B cell (primary cell): ENCODE measurements around the gene NOSTRIN. TPM values are rescaled to one million over a fixed set of nuclear protein-coding genes. Genes with fewer than 3 reads are reported as not detected.

ENCODE experiments used
- ATAC-seq: fragments of 200-7000 bp; cut with Tn5 transposase; one replicate; pipeline ENCODE4 v1.10.0; 2021; ENCODE audit warnings: low read depth, mild to moderate bottlenecking, moderate number of reproducible peaks, moderate library complexity
- CTCF ChIA-PET: fragments of 350-600 bp; sonication (Branson Sonifier 250); formaldehyde crosslinking; loops from one replicate; lab custom pipeline; 2021; ENCODE audit warnings: antibody characterized with exemption, inconsistent platforms; lab: Charles Lee
- POLR2A ChIA-PET: fragments of 350-600 bp; sonication (Branson Sonifier 250); formaldehyde crosslinking; loops from one replicate; lab custom pipeline; 2021; ENCODE audit warnings: antibody characterized with exemption; lab: Charles Lee
- DNase-seq: peaks from one replicate; pipeline ENCODE4 v3.0.0; 2013
- H2AFZ ChIP-seq: 2 replicates; pipeline ENCODE4 v1.6.1; 2012; ENCODE audit warnings: mild to moderate bottlenecking, low read depth, low read length; ENCODE audit not compliant: insufficient read depth, poor library complexity, severe bottlenecking
- H3K27ac ChIP-seq, 2 donors: 1 replicate in 1 of 2; 2 replicates in 1 of 2; pipeline ENCODE4 v1.5.1; 2012 to 2013; ENCODE audit warnings: low read length in 2 of 2, mild to moderate bottlenecking in 2 of 2, moderate library complexity in 1 of 2
- H3K27me3 ChIP-seq, 4 experiments: fragments of 200-600 bp in 1 of 4; sonication (generic) in 1 of 4; replicated peaks in 1 of 4; 1 replicate in 2 of 4; 2 replicates in 2 of 4; pipeline versions ENCODE4 v1.6.1 to v1.7.0; 2013 to 2016; ENCODE audit warnings: low read length in 3 of 4, mild to moderate bottlenecking in 2 of 4, mixed read lengths in 1 of 4, moderate library complexity in 1 of 4; ENCODE audit not compliant: insufficient read depth in 4 of 4, control insufficient read depth in 3 of 4; ENCODE audit errors: control extremely low read depth in 1 of 4
- H3K36me3 ChIP-seq, 2 experiments: replicated peaks in 1 of 2; 1 replicate in 1 of 2; 2 replicates in 1 of 2; pipeline versions ENCODE4 v1.6.1 to v1.7.1; 2013; ENCODE audit warnings: low read length in 1 of 2; ENCODE audit not compliant: insufficient read depth in 2 of 2, control insufficient read depth in 1 of 2; ENCODE audit errors: control extremely low read depth in 1 of 2, extremely low read depth in 1 of 2
- H3K4me1 ChIP-seq, 2 donors: fragments of 200-600 bp in 1 of 2; sonication (generic) in 1 of 2; 1 replicate in 1 of 2; 2 replicates in 1 of 2; pipeline versions ENCODE4 v1.5.1 to v1.6.1; 2013 to 2017; ENCODE audit warnings: low read length in 2 of 2; ENCODE audit not compliant: control insufficient read depth in 2 of 2, insufficient read depth in 2 of 2
- H3K4me2 ChIP-seq: replicated peaks from 2 replicates; pipeline ENCODE3; 2012; ENCODE audit warnings: mild to moderate bottlenecking, low read depth, low read length; ENCODE audit not compliant: poor library complexity, severe bottlenecking
- H3K4me3 ChIP-seq, 5 experiments: fragments of 200-600 bp in 1 of 5; sonication (generic) in 1 of 5; 1 replicate in 3 of 5; 2 replicates in 2 of 5; pipeline versions ENCODE4 v1.5.1 to v1.7.0; 2011 to 2016; ENCODE audit warnings: low read length in 4 of 5, mild to moderate bottlenecking in 4 of 5, low read depth in 2 of 5, control low read depth in 1 of 5, moderate library complexity in 1 of 5; ENCODE audit not compliant: insufficient read depth in 1 of 5; ENCODE audit errors: control extremely low read depth in 1 of 5, extremely low read depth in 1 of 5
- H3K79me2 ChIP-seq: fragments of 200-600 bp; sonication (generic); one replicate; pipeline ENCODE4 v1.6.0; 2016; ENCODE audit warnings: low read length; ENCODE audit not compliant: control insufficient read depth, insufficient read depth
- H3K9ac ChIP-seq: fragments of 200-600 bp; sonication (generic); 2 replicates; pipeline ENCODE4 v1.6.1; 2017; ENCODE audit warnings: mild to moderate bottlenecking, low read length, moderate library complexity
- H3K9me3 ChIP-seq, 3 donors: one replicate each; pipeline versions ENCODE4 v1.6.1 to v1.7.1; 2013; ENCODE audit warnings: low read length in 2 of 3; ENCODE audit not compliant: control insufficient read depth in 2 of 3, insufficient read depth in 1 of 3; ENCODE audit errors: control extremely low read depth in 1 of 3
- H4K20me1 ChIP-seq: 2 replicates; pipeline ENCODE4 v1.6.0; 2012; ENCODE audit warnings: mild to moderate bottlenecking, low read length; ENCODE audit not compliant: insufficient read depth, control insufficient read depth, poor library complexity, severe bottlenecking
- H3K27ac Mint-ChIP-seq: one replicate; pipeline ENCODE4 v1.8.0; 2021; ENCODE audit warnings: mixed read lengths
- H3K27me3 Mint-ChIP-seq: one replicate; pipeline ENCODE4 v1.8.0; 2021; ENCODE audit warnings: mixed read lengths
- H3K4me1 Mint-ChIP-seq: one replicate; pipeline ENCODE4 v1.8.0; 2021; ENCODE audit warnings: mixed read lengths
- H3K4me3 Mint-ChIP-seq: one replicate; pipeline ENCODE4 v1.8.0; 2021; ENCODE audit warnings: mixed read lengths
- H3K9me3 Mint-ChIP-seq: one replicate; pipeline ENCODE4 v1.8.0; 2022; ENCODE audit warnings: mixed read lengths; ENCODE audit not compliant: insufficient read depth
- EZH2 ChIP-seq: IDR thresholded peaks from 2 replicates; pipeline ENCODE4 v1.6.1; 2012; ENCODE audit warnings: borderline replicate concordance, low read depth, mild to moderate bottlenecking, moderate library complexity, low read length; ENCODE audit not compliant: insufficient read depth, poor library complexity, severe bottlenecking
- WGBS: methylation state at CpG from one replicate; pipeline ENCODE4 v1.1.5; 2013; ENCODE audit warnings: missing lambda C conversion rate; ENCODE audit not compliant: insufficient coverage; 5-methylcytosine and 5-hydroxymethylcytosine counted together
- intact Hi-C: fragments of 100-400 bp; cut with micrococcal nuclease; formaldehyde crosslinking; loops from one replicate; pipeline ENCODE4 v1.10.0; 2022
- polyA plus RNA-seq: library from polyadenylated mRNA; depleted of rRNA; stranded (reverse); fragments of >200 nt; gene quantifications from 2 replicates; pipeline ENCODE4 v1.2.3, GENCODE V29; 2012
- total RNA-seq, 2 donors: library from RNA; stranded (reverse); fragments of 120-200 nt in 1 of 2; gene quantifications; 1 replicate in 1 of 2; 2 replicates in 1 of 2; pipeline versions ENCODE4 v1.2.3 to v1.2.4, GENCODE V29; 2013 to 2022
- TF ChIP-seq, protein P1 (sequence below): fragments of 200-600 bp; IDR thresholded peaks from one replicate; pipeline ENCODE4 v1.8.0; 2022; ENCODE audit warnings: antibody characterized with exemption, mild to moderate bottlenecking

NOSTRIN gene
- total and polyA plus RNA-seq, 2 donors (not counting 1 experiment from before 2014, with no cell fraction given), result not detected

- Mint-ChIP-seq H3K4me1 (no peaks in the 10 kb centered on the region), H3K27ac (no peak overlapping the region), H3K9me3 (no peaks in the 10 kb centered on the region), H3K4me3 (no peak overlapping the region), H3K27me3 (no peaks in the 10 kb centered on the region)
- ChIA-PET CTCF (no interaction called here), POLR2A (no interaction called here)
- H3K9me3 ChIP-seq, result no peaks in the 10 kb centered on the region
- H3K4me3 ChIP-seq, result no peak overlapping the region
- WGBS, result 100% methylated on average over 1 of the region's 1 CpG
- H3K9ac ChIP-seq, result no peak overlapping the region
- H3K27me3 ChIP-seq, result no peaks in the 10 kb centered on the region
- intact Hi-C loops, result no loop called here
- no peaks in the 10 kb centered on the region for H3K4me1 ChIP-seq
- H3K79me2 ChIP-seq, result no peaks in the 10 kb centered on the region
- H3K27ac ChIP-seq, result no peak overlapping the region
- no peaks in the 10 kb centered on the region for H4K20me1 ChIP-seq
- no peak for TF ChIP-seq EZH2
- TF ChIP-seq, protein P1, sequence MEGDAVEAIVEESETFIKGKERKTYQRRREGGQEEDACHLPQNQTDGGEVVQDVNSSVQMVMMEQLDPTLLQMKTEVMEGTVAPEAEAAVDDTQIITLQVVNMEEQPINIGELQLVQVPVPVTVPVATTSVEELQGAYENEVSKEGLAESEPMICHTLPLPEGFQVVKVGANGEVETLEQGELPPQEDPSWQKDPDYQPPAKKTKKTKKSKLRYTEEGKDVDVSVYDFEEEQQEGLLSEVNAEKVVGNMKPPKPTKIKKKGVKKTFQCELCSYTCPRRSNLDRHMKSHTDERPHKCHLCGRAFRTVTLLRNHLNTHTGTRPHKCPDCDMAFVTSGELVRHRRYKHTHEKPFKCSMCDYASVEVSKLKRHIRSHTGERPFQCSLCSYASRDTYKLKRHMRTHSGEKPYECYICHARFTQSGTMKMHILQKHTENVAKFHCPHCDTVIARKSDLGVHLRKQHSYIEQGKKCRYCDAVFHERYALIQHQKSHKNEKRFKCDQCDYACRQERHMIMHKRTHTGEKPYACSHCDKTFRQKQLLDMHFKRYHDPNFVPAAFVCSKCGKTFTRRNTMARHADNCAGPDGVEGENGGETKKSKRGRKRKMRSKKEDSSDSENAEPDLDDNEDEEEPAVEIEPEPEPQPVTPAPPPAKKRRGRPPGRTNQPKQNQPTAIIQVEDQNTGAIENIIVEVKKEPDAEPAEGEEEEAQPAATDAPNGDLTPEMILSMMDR, result no peak
- no peaks in the 10 kb centered on the region for H3K36me3 ChIP-seq
- no peak overlapping the region for H2AFZ ChIP-seq
- ATAC-seq (no peak), DNase-seq (no peak)
- H3K4me2 ChIP-seq, result no peak overlapping the region
Measured at GRCh38 chr2:168853471-168853870, 51.0 kb downstream of the NOSTRIN start.

DNA sequence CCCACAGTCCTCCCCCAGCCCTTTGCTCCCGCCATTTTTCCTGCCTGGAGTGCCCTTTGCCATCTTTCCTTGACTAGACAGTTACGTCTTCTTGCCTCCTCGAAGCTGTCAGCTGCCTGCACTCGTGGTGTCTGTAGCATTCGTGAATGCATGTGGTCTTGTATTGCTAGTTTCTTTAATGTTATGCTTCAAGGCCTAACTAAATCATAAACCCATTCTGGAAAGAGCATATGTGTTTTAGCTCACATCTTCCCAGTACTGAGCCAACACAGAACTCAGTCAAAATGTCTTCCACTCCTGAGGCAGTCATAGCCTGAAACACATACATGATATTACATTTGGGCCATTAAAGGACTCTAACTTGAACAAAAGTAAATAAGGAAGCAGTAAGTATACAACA is 52.2 kb downstream of the NOSTRIN start:
- ChIA-PET POLR2A (no interaction called here), CTCF (no interaction called here)
- TF ChIP-seq, protein P1, result no peak
- no peak for TF ChIP-seq EZH2
- H3K4me2 ChIP-seq, result no peak overlapping the region
- H3K27ac ChIP-seq, result no peak overlapping the region
- WGBS, result 100% methylated on average over 5 of the region's 5 CpGs
- H3K36me3 ChIP-seq, result no peaks in the 10 kb centered on the region
- H3K4me3 Mint-ChIP-seq, result no peak overlapping the region
- H2AFZ ChIP-seq, result no peak overlapping the region
- no peaks in the 10 kb centered on the region for H3K4me1 ChIP-seq
- H3K4me1 Mint-ChIP-seq, result no peaks in the 10 kb centered on the region
- H3K9me3 ChIP-seq, result no peaks in the 10 kb centered on the region
- no peak for DNase-seq
- H3K9ac ChIP-seq, result no peak overlapping the region
- H3K27me3 ChIP-seq, result no peaks in the 10 kb centered on the region
- H3K79me2 ChIP-seq, result no peaks in the 10 kb centered on the region
- no peaks in the 10 kb centered on the region for H3K9me3 Mint-ChIP-seq
- no peak overlapping the region for H3K4me3 ChIP-seq
- H3K27me3 Mint-ChIP-seq, result no peaks in the 10 kb centered on the region
- no peak for ATAC-seq
- H4K20me1 ChIP-seq, result no peaks in the 10 kb centered on the region
- no peak overlapping the region for H3K27ac Mint-ChIP-seq
- intact Hi-C loops, result no loop called here
